ENCODE measurements around the gene NUDT3.
"Not testable (repeated sequence)": the region's sequence is repeated elsewhere in the genome, so short reads cannot be mapped to it uniquely, and the experiment has no call there.

The NUDT3 gene

GRCh38 chr6:34277763-34278112 lies 114.7 kb downstream of the NUDT3 start:
- H3K9me3 Mint-ChIP-seq, result no peaks in the 10 kb centered on the region
- ATAC-seq (ENCODE audit: low read depth) (no peak), DNase-seq (ENCODE audit: low spot score in 2 of 2) (no peak)
- peaks cover 19% of the 10 kb centered on the region for H3K4me1 Mint-ChIP-seq
- peaks cover 13% of the 10 kb centered on the region for H3K36me3 Mint-ChIP-seq
- H3K27ac Mint-ChIP-seq, result peak overlapping the region; percentile 28
- no peak overlapping the region for H3K4me3 Mint-ChIP-seq
- no peaks in the 10 kb centered on the region for H3K27me3 Mint-ChIP-seq

GRCh38 chr6:34276881-34277762 lies 115.3 kb downstream of the NUDT3 start:
- Mint-ChIP-seq H3K27me3 (no peaks in the 10 kb centered on the region), H3K9me3 (no peaks in the 10 kb centered on the region), H3K27ac (peak overlapping the region; percentile 28), H3K4me3 (no peak overlapping the region), H3K36me3 (peaks cover 13% of the 10 kb centered on the region), H3K4me1 (peaks cover 24% of the 10 kb centered on the region)
- no peak for DNase-seq (ENCODE audit: low spot score in 2 of 2)
- no peak for ATAC-seq (ENCODE audit: low read depth)

GRCh38 chr6:34276191-34276590 lies 116.3 kb downstream of the NUDT3 start:
- Mint-ChIP-seq H3K27me3 (no peaks in the 10 kb centered on the region), H3K36me3 (peaks cover 10% of the 10 kb centered on the region), H3K27ac (no peak overlapping the region)

DNA sequence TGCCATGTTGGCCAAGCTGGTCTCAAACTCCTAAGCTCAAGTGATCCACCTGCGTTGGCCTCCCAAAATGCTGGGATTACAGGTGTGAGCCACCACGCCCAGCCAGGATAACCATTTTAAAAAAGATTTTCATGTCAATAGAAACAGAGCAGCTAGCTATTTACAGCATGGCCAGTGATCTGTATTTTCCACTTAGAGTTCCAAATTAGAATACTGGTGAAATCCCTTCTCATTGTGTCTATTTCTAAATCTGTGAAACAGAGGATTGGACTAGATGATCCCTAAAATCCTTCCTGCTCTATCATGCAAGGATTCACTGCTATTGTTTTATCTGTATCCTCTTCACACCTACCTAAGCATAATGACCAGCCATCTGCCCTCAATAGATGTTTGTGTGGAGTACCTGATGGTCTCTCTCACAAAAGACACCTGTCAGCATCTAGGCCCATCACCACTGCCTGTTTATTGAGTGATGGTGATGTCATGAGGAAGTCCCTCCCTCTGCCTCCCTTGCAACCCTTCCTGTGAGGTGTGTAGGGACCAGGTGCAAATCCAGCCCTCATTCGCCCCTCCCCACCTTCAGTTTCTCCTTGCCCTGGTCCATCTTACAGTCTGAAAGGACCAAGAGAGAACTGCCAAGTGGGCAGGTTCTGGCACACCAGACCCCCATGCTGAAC lies 117.2 kb downstream of the NUDT3 start:
- Mint-ChIP-seq H3K4me1 (peaks cover 24% of the 10 kb centered on the region), H3K36me3 (peaks cover 10% of the 10 kb centered on the region), H3K27ac (peak overlapping the region; percentile 59), H3K27me3 (no peaks in the 10 kb centered on the region), H3K9me3 (no peaks in the 10 kb centered on the region), H3K4me3 (no peak overlapping the region)
- ATAC-seq (ENCODE audit: low read depth), result peak; percentile 53
- DNase-seq (ENCODE audit: low spot score in 2 of 2), result no peak

More at GRCh38 chr6:34276191-34276590, 116.3 kb downstream of the NUDT3 start:
- H3K4me3 Mint-ChIP-seq, result no peak overlapping the region
- no peak for DNase-seq (ENCODE audit: low spot score in 2 of 2)
- peaks cover 24% of the 10 kb centered on the region for H3K4me1 Mint-ChIP-seq
- no peak for ATAC-seq (ENCODE audit: low read depth)
- no peaks in the 10 kb centered on the region for H3K9me3 Mint-ChIP-seq

DNA sequence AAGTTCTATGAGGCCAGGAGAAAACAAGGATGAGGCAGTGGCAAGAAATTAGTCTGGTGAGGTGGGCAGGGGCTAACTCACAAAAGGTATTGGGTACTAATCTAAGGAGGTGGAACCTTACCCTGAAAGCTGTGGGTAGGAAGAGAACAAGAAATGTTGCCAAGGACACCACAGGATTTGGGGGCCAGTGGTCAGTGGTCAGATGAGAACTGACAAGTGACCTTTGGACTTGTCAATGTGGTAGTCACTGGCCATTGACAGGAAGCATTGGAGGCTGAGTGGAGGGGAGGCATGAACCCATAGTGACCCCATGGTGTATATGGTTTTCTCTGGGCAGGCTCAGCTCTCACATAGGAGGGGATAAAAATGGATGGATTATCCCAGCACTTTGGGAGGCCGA lies 118.3 kb downstream of the NUDT3 start:
- H3K36me3 Mint-ChIP-seq, result peaks cover 4% of the 10 kb centered on the region
- no peak overlapping the region for H3K27ac Mint-ChIP-seq
- ATAC-seq (ENCODE audit: low read depth), result no peak
- H3K27me3 Mint-ChIP-seq, result no peaks in the 10 kb centered on the region
- H3K4me1 Mint-ChIP-seq, result peaks cover 19% of the 10 kb centered on the region
- no peak for DNase-seq (ENCODE audit: low spot score in 2 of 2)
- no peak overlapping the region for H3K4me3 Mint-ChIP-seq
- H3K9me3 Mint-ChIP-seq, result no peaks in the 10 kb centered on the region

- ATAC-seq (ENCODE audit: low read depth), result no peak
- DNase-seq (ENCODE audit: low spot score in 2 of 2), result no peak
- no peak overlapping the region for H3K27ac Mint-ChIP-seq
- no peaks in the 10 kb centered on the region for H3K9me3 Mint-ChIP-seq
- no peaks in the 10 kb centered on the region for H3K36me3 Mint-ChIP-seq
- H3K4me1 Mint-ChIP-seq, result peaks cover 17% of the 10 kb centered on the region
- H3K4me3 Mint-ChIP-seq, result no peak overlapping the region
- H3K27me3 Mint-ChIP-seq, result no peaks in the 10 kb centered on the region
Measured at GRCh38 chr6:34273242-34273805, 119.1 kb downstream of the NUDT3 start.

DNA sequence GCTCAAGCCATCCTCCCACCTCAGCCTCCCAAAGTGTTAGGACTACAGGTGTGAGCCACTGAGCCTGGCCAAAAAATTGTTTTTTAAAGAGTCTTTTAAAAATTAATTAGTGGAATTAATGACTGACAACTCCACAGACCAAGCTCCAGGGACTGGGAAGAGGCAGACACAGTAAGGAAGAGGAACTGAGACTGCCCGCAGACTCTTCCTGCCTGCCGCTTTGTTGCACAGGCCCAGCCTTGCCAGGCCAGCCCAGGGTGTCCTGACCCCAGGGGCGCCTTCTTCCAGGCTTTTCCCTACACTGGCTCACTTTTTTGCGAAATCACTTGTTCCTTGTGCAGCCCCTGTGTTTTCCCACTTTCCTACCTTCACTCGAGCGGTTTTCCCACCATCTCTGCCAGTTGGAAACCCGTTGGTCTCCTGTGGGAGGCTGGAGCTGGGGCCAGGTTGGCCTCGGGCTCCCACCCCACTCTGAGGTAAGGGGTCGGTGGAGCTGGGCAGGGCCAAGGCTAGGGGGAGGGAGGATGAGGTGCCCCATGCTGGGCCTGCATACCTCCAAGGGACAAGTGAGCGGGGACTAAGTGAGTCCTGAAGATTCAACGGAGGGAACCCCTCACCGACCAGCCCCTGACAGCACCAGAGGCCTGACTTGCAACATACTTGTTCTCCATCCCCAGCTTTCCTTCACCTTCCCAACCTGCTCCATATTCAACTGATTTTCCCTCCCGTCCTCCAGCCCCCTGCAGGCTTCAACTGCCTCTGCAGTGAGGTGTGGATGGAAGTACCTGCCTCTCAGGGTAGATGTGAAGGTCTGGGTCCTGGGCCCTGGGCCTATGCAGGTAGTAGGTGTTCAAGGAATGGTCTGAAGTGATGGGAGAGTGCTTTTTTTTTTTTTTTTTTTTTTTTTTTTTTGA lies 120.2 kb downstream of the NUDT3 start:
- Mint-ChIP-seq H3K27me3 (no peaks in the 10 kb centered on the region), H3K36me3 (no peaks in the 10 kb centered on the region), H3K27ac (no peak overlapping the region), H3K4me1 (peaks cover 17% of the 10 kb centered on the region), H3K4me3 (no peak overlapping the region), H3K9me3 (no peaks in the 10 kb centered on the region)
- ATAC-seq (ENCODE audit: low read depth), result peak; percentile 53
- no peak for DNase-seq (ENCODE audit: low spot score in 2 of 2)

DNA sequence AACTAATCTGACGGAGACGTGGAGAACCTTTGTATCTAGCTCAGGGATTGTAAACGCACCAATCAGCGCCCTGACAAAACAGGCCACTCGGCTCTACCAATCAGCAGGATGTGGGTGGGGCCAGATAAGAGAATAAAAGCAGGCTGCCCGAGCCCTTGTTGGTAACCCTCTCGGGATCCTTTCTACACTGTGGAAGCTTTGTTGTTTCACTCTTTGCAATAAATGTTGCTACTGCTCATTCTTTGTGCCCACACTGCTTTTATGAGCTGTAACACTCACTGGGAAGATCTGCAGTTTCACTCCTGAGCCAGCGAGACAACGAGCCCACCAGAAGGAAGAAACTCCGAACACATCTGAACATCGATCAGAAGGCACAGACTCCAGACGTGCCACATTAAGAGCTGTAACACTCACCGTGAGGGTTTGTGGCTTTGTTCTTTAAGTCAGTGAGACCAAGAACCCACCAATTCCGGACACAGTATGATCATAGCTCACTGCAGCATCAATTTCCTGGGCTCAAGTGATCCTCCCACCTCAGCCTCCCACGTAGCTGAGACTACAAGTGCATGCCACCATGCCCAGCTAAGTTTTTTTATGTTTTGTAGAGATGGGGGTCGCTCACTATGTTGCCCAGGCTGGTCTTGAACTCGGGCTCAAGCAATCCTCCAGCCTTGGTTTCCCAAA lies 122.7 kb downstream of the NUDT3 start:
- H3K27ac Mint-ChIP-seq, result not testable (repeated sequence)

DNA sequence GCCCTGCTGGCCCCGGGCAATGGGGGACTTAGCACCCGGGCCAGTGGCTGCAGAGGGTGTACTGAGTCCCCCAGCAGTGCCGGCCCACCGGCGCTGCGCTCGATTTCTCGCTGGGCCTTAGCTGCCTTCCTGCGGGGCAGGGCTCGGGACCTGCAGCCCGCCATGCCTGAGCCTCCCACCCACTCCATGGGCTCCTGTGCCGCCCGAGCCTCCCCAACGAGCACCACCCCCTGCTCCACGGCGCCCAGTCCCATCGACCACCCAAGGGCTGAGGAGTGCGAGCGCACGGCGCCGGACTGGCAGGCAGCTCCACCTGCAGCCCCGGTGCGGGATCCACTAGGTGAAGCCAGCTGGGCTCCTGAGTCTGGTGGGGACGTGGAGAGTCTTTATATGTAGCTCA lies 123.3 kb downstream of the NUDT3 start:
- not testable (repeated sequence) for DNase-seq (ENCODE audit: low spot score in 2 of 2); H3K27ac Mint-ChIP-seq; H3K27me3 Mint-ChIP-seq; ATAC-seq (ENCODE audit: low read depth); H3K4me3 Mint-ChIP-seq; H3K9me3 Mint-ChIP-seq; H3K36me3 Mint-ChIP-seq
- H3K4me1 Mint-ChIP-seq, result peaks cover 13% of the 10 kb centered on the region

More for the DNA sequence above, 122.7 kb downstream of the NUDT3 start:
- H3K9me3 Mint-ChIP-seq; H3K27me3 Mint-ChIP-seq; ATAC-seq (ENCODE audit: low read depth); H3K4me3 Mint-ChIP-seq; H3K36me3 Mint-ChIP-seq; DNase-seq (ENCODE audit: low spot score in 2 of 2): not testable (repeated sequence)
- peaks cover 13% of the 10 kb centered on the region for H3K4me1 Mint-ChIP-seq

DNA sequence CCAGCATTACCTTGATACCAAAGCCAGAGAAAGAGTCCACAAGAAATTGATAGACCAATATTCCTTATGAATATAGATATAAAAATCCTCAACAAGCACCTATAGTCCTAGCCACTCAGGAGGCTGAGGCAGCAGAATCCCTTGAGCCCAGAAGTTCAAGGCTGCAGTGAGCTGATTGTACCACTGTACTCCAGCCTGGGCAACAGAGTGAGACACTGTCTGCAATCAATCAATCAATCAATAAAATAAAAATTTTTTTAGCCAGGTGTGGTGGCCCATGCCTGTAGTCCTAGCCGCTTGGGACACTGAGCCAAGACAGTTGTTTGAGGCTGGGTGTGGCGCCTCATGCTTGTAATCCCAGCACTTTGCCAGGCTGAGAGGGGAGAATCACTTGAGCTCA lies 124.7 kb downstream of the NUDT3 start:
- no peak for ATAC-seq (ENCODE audit: low read depth)
- Mint-ChIP-seq H3K4me1 (peaks cover 6% of the 10 kb centered on the region), H3K27ac (no peak overlapping the region), H3K27me3 (no peaks in the 10 kb centered on the region), H3K9me3 (peaks cover 2% of the 10 kb centered on the region), H3K36me3 (peaks cover 2% of the 10 kb centered on the region), H3K4me3 (no peak overlapping the region)
- DNase-seq (ENCODE audit: low spot score in 2 of 2), result no peak

DNA sequence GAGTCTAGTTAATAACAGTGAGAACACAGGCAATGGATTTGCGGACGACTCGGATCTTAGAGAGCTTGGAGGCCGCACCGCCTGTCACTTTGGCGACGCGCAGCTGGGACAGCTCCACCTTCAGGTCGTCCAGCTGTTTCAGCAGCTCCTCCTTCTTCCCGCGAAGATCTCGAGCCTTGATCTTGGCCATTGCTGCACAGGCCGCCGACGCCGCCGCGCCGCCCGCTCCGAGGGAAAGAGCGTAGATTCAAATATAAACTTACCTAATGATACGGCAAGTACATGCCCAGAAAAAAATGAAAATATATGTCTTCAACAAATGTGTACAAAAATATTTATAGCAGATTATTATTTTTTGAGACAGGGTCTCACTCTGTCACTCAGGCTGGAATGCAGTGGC lies 129.0 kb downstream of the NUDT3 start:
- not testable (repeated sequence) for H3K9me3 Mint-ChIP-seq; H3K36me3 Mint-ChIP-seq; H3K27me3 Mint-ChIP-seq; ATAC-seq (ENCODE audit: low read depth); H3K27ac Mint-ChIP-seq; DNase-seq (ENCODE audit: low spot score in 2 of 2); H3K4me3 Mint-ChIP-seq; H3K4me1 Mint-ChIP-seq

- DNase-seq (ENCODE audit: low spot score in 2 of 2), result no peak
- Mint-ChIP-seq H3K4me3 (no peak overlapping the region), H3K27ac (no peak overlapping the region), H3K4me1 (no peaks in the 10 kb centered on the region), H3K36me3 (peaks cover 3% of the 10 kb centered on the region), H3K27me3 (no peaks in the 10 kb centered on the region), H3K9me3 (peaks cover 2% of the 10 kb centered on the region)
- no peak for ATAC-seq (ENCODE audit: low read depth)
Measured at GRCh38 chr6:34260576-34261267, 131.7 kb downstream of the NUDT3 start.

All from memory B cell (primary cell).